Measurements from ENCODE around the gene NHLRC1. TPM values are rescaled to one million over a fixed set of nuclear protein-coding genes. Genes with fewer than 3 reads are reported as not detected.

Gene NHLRC1
- total RNA-seq, 2 donors from 2014 or later: 0.29 to 0.88 TPM

GRCh38 chr6:18155150-18155863 is 32.8 kb upstream of the NHLRC1 start, which contains the start of gene KDM1B:
KDM1B (plus strand) TSS chr6:18155422; CDS start chr6:18159896, 4,474 bp downstream.
- Histone ChIP-seq H3K4me3 (ENCODE audit: low read length) (peak within 1 kb of the TSS; percentile 91), H3K36me3 (ENCODE audit: control insufficient read depth, insufficient read depth, low read length) (peaks cover 11% of the 10 kb centered on the region), H3K9ac (ENCODE audit: extremely low read depth, low read length, poor library complexity, severe bottlenecking) (peak within 1 kb of the TSS; percentile 80), H3K27ac (ENCODE audit: low read depth, low read length) (peak within 1 kb of the TSS; percentile 53), H3K4me1 (ENCODE audit: control insufficient read depth, insufficient read depth, low read length) (peaks cover 8% of the 10 kb centered on the region), H3K9me3 (ENCODE audit: control insufficient read depth, low read length) (no peaks in the 10 kb centered on the region), H3K27me3 (ENCODE audit: control insufficient read depth, insufficient read depth, low read length, poor library complexity, severe bottlenecking) (no peaks in the 10 kb centered on the region)
- WGBS, 2 experiments (ENCODE audit: insufficient coverage in 1 of 2, insufficient read length in 1 of 2): 0 to 1% methylated on average over 22 to 86 of the region's 87 CpGs
- no peaks in the 10 kb centered on the region for H3K27me3 Mint-ChIP-seq (ENCODE audit: insufficient read depth)
- H3K27ac Mint-ChIP-seq: peak within 1 kb of the TSS; percentile 100
- peak within 1 kb of the TSS; percentile 95 for H3K4me3 Mint-ChIP-seq
- no peak for TF ChIP-seq CTCF (conservative IDR thresholded peaks at IDR 0.05)
- DNase-seq: peak; percentile 100
- H3K9me3 Mint-ChIP-seq: no peaks in the 10 kb centered on the region
- H3K36me3 Mint-ChIP-seq (ENCODE audit: low read depth): peaks cover 16% of the 10 kb centered on the region
- peaks cover 27% of the 10 kb centered on the region for H3K4me1 Mint-ChIP-seq

DNA sequence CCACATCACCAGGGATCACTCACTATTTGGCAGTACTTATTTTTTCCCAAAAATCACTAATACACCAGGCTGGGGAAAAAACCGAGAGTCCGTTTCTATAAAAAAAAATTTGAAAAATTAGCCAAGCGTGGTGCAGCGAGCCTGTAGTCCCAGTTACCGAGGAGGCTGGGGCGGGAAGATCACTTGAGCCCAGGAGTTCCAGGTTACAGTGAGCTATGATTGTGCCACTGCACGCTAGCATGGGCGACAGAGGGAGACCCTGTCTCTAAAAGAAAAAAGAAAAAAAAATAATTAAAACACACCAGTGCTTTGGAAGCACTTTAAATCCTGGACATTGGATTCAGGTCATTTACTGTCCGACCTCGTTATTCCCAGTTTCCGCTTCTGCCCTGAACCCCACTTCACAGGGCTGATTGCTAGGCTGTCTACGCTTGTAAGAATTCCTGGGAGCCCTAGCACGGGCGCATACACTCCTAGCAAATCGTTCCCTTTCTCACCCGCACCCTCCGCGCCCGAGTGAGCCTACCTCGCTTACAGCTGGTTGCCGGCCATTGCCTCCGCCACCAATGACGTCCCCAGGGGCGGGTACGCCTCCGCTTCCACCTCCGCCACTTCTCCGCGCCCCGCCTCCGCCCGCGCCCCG is 32.2 kb upstream of the NHLRC1 start, which contains the start of gene TPMT:
Gene TPMT (minus strand): TSS at position 571 of the 643 bp plus-strand sequence. CDS start 5,950 bp downstream, outside the sequence.
- Histone ChIP-seq H3K4me1 (ENCODE audit: control insufficient read depth, insufficient read depth, low read length) (peaks cover 8% of the 10 kb centered on the region), H3K36me3 (ENCODE audit: control insufficient read depth, insufficient read depth, low read length) (peaks cover 8% of the 10 kb centered on the region), H3K27ac (ENCODE audit: low read depth, low read length) (peak within 1 kb of the TSS; percentile 53), H3K4me3 (ENCODE audit: low read length) (peak within 1 kb of the TSS; percentile 91), H3K9ac (ENCODE audit: extremely low read depth, low read length, poor library complexity, severe bottlenecking) (peak within 1 kb of the TSS; percentile 80), H3K27me3 (ENCODE audit: control insufficient read depth, insufficient read depth, low read length, poor library complexity, severe bottlenecking) (no peaks in the 10 kb centered on the region), H3K9me3 (ENCODE audit: control insufficient read depth, low read length) (no peaks in the 10 kb centered on the region)
- H3K27me3 Mint-ChIP-seq (ENCODE audit: insufficient read depth): no peaks in the 10 kb centered on the region
- TF ChIP-seq CTCF (conservative IDR thresholded peaks at IDR 0.05): no peak
- peak within 1 kb of the TSS; percentile 100 for H3K27ac Mint-ChIP-seq
- peaks cover 13% of the 10 kb centered on the region for H3K36me3 Mint-ChIP-seq (ENCODE audit: low read depth)
- H3K4me1 Mint-ChIP-seq: peaks cover 27% of the 10 kb centered on the region
- H3K9me3 Mint-ChIP-seq: no peaks in the 10 kb centered on the region
- DNase-seq: no peak
- WGBS, 2 experiments (ENCODE audit: insufficient coverage in 1 of 2, insufficient read length in 1 of 2): 0% methylated on average over 10 to 34 of the region's 34 CpGs
- H3K4me3 Mint-ChIP-seq: peak within 1 kb of the TSS; percentile 95

DNA sequence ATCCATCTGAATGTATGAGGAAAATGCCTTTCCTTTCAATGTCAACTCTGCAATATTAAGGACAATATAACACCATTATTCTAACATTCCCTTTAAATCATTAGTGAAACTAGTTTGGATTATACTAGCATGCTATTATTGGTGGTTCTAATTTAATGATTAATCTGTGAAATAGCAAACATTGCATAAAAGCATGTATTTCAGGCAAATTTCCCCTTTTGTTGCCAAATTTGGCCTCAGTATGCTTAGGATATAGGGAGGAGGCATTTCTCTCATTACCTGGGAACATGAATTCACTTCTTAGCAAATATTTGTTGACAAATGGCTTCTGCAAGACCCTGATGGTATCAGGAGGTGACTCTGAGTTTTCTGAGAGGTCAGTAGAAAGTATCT is 30.8 kb upstream of the NHLRC1 start:
- Histone ChIP-seq H3K27me3 (ENCODE audit: control insufficient read depth, insufficient read depth, low read length, poor library complexity, severe bottlenecking) (no peaks in the 10 kb centered on the region), H3K9me3 (ENCODE audit: control insufficient read depth, low read length) (no peaks in the 10 kb centered on the region), H3K27ac (ENCODE audit: low read depth, low read length) (no peak overlapping the region), H3K4me1 (ENCODE audit: control insufficient read depth, insufficient read depth, low read length) (peaks cover 8% of the 10 kb centered on the region), H3K9ac (ENCODE audit: extremely low read depth, low read length, poor library complexity, severe bottlenecking) (no peak overlapping the region), H3K4me3 (ENCODE audit: low read length) (peak overlapping the region; percentile 90), H3K36me3 (ENCODE audit: control insufficient read depth, insufficient read depth, low read length) (peaks cover 15% of the 10 kb centered on the region)
- no peaks in the 10 kb centered on the region for H3K9me3 Mint-ChIP-seq
- DNase-seq: no peak
- no peak overlapping the region for H3K27ac Mint-ChIP-seq
- peak overlapping the region; percentile 95 for H3K4me3 Mint-ChIP-seq
- peaks cover 12% of the 10 kb centered on the region for H3K36me3 Mint-ChIP-seq (ENCODE audit: low read depth)
- H3K4me1 Mint-ChIP-seq: peaks cover 27% of the 10 kb centered on the region
- no peaks in the 10 kb centered on the region for H3K27me3 Mint-ChIP-seq (ENCODE audit: insufficient read depth)
- TF ChIP-seq CTCF (conservative IDR thresholded peaks at IDR 0.05): no peak

Data from endodermal cell (in vitro differentiated cells).